SU-DHL-6 (cell line): ENCODE results near the gene TESPA1.

ENCODE experiments used
- H2AFZ ChIP-seq: fragments of 200-600 bp; sonication (generic); 2 replicates; pipeline ENCODE4 v1.6.1; 2014; ENCODE audit warnings: low read depth, mild to moderate bottlenecking, moderate library complexity, mixed read lengths, antibody characterized with exemption, low read length; ENCODE audit not compliant: severe bottlenecking
- H3F3A ChIP-seq: fragments of 200-600 bp; shearing (Covaris generic); 2 replicates; pipeline ENCODE4 v1.6.0; 2016; ENCODE audit warnings: antibody characterized with exemption, mild to moderate bottlenecking; ENCODE audit not compliant: insufficient read depth
- H3K27ac ChIP-seq: fragments of 200-600 bp; sonication (generic); 2 replicates; pipeline ENCODE4 v1.5.1; 2016; ENCODE audit warnings: low read depth, mild to moderate bottlenecking, low read length, moderate library complexity, mixed read lengths
- H3K27me3 ChIP-seq: fragments of 200-600 bp; sonication (generic), shearing (Covaris generic); 2 replicates; pipeline ENCODE4 v1.6.0; 2014; ENCODE audit warnings: mild to moderate bottlenecking, low read length
- H3K36me3 ChIP-seq: fragments of 200-600 bp; sonication (generic); 2 replicates; pipeline ENCODE4 v1.6.1; 2014; ENCODE audit warnings: mild to moderate bottlenecking, low read length, mixed read lengths
- H3K4me2 ChIP-seq: fragments of 300-600, 200-600 bp; shearing (Covaris generic), sonication (generic); 2 replicates; pipeline ENCODE4 v1.6.0; 2014; ENCODE audit warnings: low read length, low read depth, mild to moderate bottlenecking; ENCODE audit not compliant: poor library complexity, severe bottlenecking
- H3K4me3 ChIP-seq: fragments of 200-600 bp; sonication (generic); 2 replicates; pipeline ENCODE4 v1.5.1; 2014; ENCODE audit warnings: antibody characterized with exemption, low read length, mild to moderate bottlenecking, mixed read lengths; ENCODE audit not compliant: insufficient read depth, poor library complexity, severe bottlenecking
- H3K79me2 ChIP-seq: fragments of 200-600 bp; sonication (generic); 2 replicates; pipeline ENCODE4 v1.6.1; 2014; ENCODE audit warnings: mild to moderate bottlenecking, low read length, moderate library complexity; ENCODE audit not compliant: insufficient read depth
- H3K9ac ChIP-seq: fragments of 200-600 bp; sonication (generic); 2 replicates; pipeline ENCODE4 v1.7.0; 2014; ENCODE audit warnings: mild to moderate bottlenecking, low read length
- H3K9me2 ChIP-seq: fragments of 200-600 bp; sonication (generic); replicated peaks from 2 replicates; pipeline ENCODE4 v1.6.1; 2014; ENCODE audit warnings: low read length; ENCODE audit not compliant: insufficient read depth
- H3K9me3 ChIP-seq: fragments of 200-600 bp; sonication (generic); 2 replicates; pipeline ENCODE4 v1.6.1; 2014; ENCODE audit warnings: low read length, mixed read lengths; ENCODE audit not compliant: insufficient read depth
- H4K20me1 ChIP-seq: fragments of 200-600 bp; sonication (generic); 2 replicates; pipeline ENCODE4 v1.6.1; 2014; ENCODE audit warnings: low read depth, mild to moderate bottlenecking, antibody characterized with exemption, low read length, moderate library complexity, mixed read lengths
- EZH2phosphoT487 ChIP-seq: fragments of 200-600 bp; sonication (generic), shearing (Covaris generic); conservative IDR thresholded peaks from 2 replicates; pipeline ENCODE4 v1.6.1; 2018; ENCODE audit warnings: mild to moderate bottlenecking, antibody characterized with exemption, low read length, moderate library complexity, mixed read lengths
- TF ChIP-seq, protein P1 (sequence below): fragments of 200-600 bp; sonication (generic); IDR thresholded peaks from one replicate; pipeline ENCODE4 v1.5.1; 2017; ENCODE audit warnings: antibody characterized with exemption, mild to moderate bottlenecking, low read length, moderate library complexity; ENCODE audit not compliant: insufficient read depth, poor library complexity, severe bottlenecking

Gene TESPA1

GRCh38 chr12:54937376-54937775, 47.2 kb downstream of the TESPA1 start:
- Histone ChIP-seq H3K9me2 (no peaks in the 10 kb centered on the region), H3K9ac (no peak overlapping the region), H3F3A (no peaks in the 10 kb centered on the region), H3K27ac (no peak overlapping the region), H4K20me1 (no peaks in the 10 kb centered on the region), H2AFZ (no peak overlapping the region), H3K4me2 (no peak overlapping the region), H3K79me2 (no peaks in the 10 kb centered on the region), H3K9me3 (no peaks in the 10 kb centered on the region), H3K4me3 (no peak overlapping the region), H3K36me3 (no peaks in the 10 kb centered on the region), H3K27me3 (no peaks in the 10 kb centered on the region)
- TF ChIP-seq, protein P1, sequence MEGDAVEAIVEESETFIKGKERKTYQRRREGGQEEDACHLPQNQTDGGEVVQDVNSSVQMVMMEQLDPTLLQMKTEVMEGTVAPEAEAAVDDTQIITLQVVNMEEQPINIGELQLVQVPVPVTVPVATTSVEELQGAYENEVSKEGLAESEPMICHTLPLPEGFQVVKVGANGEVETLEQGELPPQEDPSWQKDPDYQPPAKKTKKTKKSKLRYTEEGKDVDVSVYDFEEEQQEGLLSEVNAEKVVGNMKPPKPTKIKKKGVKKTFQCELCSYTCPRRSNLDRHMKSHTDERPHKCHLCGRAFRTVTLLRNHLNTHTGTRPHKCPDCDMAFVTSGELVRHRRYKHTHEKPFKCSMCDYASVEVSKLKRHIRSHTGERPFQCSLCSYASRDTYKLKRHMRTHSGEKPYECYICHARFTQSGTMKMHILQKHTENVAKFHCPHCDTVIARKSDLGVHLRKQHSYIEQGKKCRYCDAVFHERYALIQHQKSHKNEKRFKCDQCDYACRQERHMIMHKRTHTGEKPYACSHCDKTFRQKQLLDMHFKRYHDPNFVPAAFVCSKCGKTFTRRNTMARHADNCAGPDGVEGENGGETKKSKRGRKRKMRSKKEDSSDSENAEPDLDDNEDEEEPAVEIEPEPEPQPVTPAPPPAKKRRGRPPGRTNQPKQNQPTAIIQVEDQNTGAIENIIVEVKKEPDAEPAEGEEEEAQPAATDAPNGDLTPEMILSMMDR = no peak
- no peak for TF ChIP-seq EZH2phosphoT487

GRCh38 chr12:54936736-54937135, 47.8 kb downstream of the TESPA1 start:
- no peaks in the 10 kb centered on the region for H3K36me3 ChIP-seq
- no peaks in the 10 kb centered on the region for H3K79me2 ChIP-seq
- no peak overlapping the region for H2AFZ ChIP-seq
- no peaks in the 10 kb centered on the region for H3K9me3 ChIP-seq
- no peak overlapping the region for H3K4me2 ChIP-seq
- H4K20me1 ChIP-seq = no peaks in the 10 kb centered on the region
- no peaks in the 10 kb centered on the region for H3K27me3 ChIP-seq
- no peaks in the 10 kb centered on the region for H3K9me2 ChIP-seq
- no peak overlapping the region for H3K9ac ChIP-seq
- no peak overlapping the region for H3K27ac ChIP-seq
- no peaks in the 10 kb centered on the region for H3F3A ChIP-seq
- H3K4me3 ChIP-seq = no peak overlapping the region
- no peak for TF ChIP-seq EZH2phosphoT487
- TF ChIP-seq, protein P1 = no peak

- peak overlapping the region; percentile 39 for H2AFZ ChIP-seq
- H3K4me2 ChIP-seq = no peak overlapping the region
- H3K79me2 ChIP-seq = no peaks in the 10 kb centered on the region
- no peak overlapping the region for H3K9ac ChIP-seq
- no peak overlapping the region for H3K27ac ChIP-seq
- no peaks in the 10 kb centered on the region for H3K36me3 ChIP-seq
- H3K4me3 ChIP-seq = no peak overlapping the region
- no peak for TF ChIP-seq EZH2phosphoT487
- TF ChIP-seq, protein P1 = no peak
- H3F3A ChIP-seq = no peaks in the 10 kb centered on the region
- H3K9me2 ChIP-seq = no peaks in the 10 kb centered on the region
- H4K20me1 ChIP-seq = no peaks in the 10 kb centered on the region
- no peaks in the 10 kb centered on the region for H3K27me3 ChIP-seq
- H3K9me3 ChIP-seq = no peaks in the 10 kb centered on the region
Observed at GRCh38 chr12:54935235-54935951, 49.2 kb downstream of the TESPA1 start.
